Left lung (tissue), 10 donors: Measurements from ENCODE around the gene WDR46. TPM values are rescaled to one million over a fixed set of nuclear protein-coding genes. Genes with fewer than 3 reads are reported as not detected.
A peak's percentile ranks its signal among the peaks of the same experiment; 100 is the strongest.

ENCODE experiments used
- ATAC-seq: fragments of 200-7000 bp; cut with Tn5 transposase; one replicate; pipeline ENCODE4 v1.9.1; 2020; ENCODE audit warnings: moderate library complexity
- DNase-seq, 4 donors: peaks; one replicate each; pipeline ENCODE4 v3.0.0-alpha.2; 2013 to 2020
- H3K27ac ChIP-seq, 2 donors: fragments of 200-600 bp; sonication (generic) in 1 of 2; one replicate each; pipeline versions ENCODE4 v1.5.0 to v1.8.0; 2020 to 2021
- H3K27me3 ChIP-seq, 2 donors: fragments of 200-600 bp; sonication (generic) in 1 of 2; one replicate each; pipeline versions ENCODE4 v1.5.0 to v1.8.0; 2020 to 2021
- H3K36me3 ChIP-seq, 2 donors: fragments of 200-600 bp; sonication (generic) in 1 of 2; one replicate each; pipeline versions ENCODE4 v1.5.0 to v1.8.0; 2020 to 2021
- H3K4me1 ChIP-seq, 2 donors: fragments of 200-600 bp; one replicate each; pipeline ENCODE4 v1.8.0; 2021
- H3K4me3 ChIP-seq, 2 donors: fragments of 200-600 bp; sonication (generic) in 1 of 2; one replicate each; pipeline versions ENCODE4 v1.5.0 to v1.8.0; 2020 to 2021; ENCODE audit warnings: mild to moderate bottlenecking in 1 of 2
- H3K9me3 ChIP-seq, 2 donors: fragments of 200-600 bp; sonication (generic) in 1 of 2; one replicate each; pipeline versions ENCODE4 v1.5.0 to v1.8.0; 2020 to 2021
- intact Hi-C, 2 donors: fragments of 100-400 bp; cut with DNase I; formaldehyde crosslinking; loops; one replicate each; pipeline versions ENCODE4 v1.11.2 to v1.14.2; 2022
- polyA plus RNA-seq, 6 donors: library from polyadenylated mRNA; unstranded; fragments of 120-200 nt; gene quantifications; one replicate each; pipeline ENCODE4 v1.2.1, GENCODE V29; 2013; ENCODE audit not compliant: insufficient read length in 6 of 6
- total RNA-seq, 2 donors: library from RNA; stranded (reverse); fragmentation: NEBNext Ultra II Directional; extraction: Animal tissue kit (Norgen Biotek cat#: 25700); gene quantifications; one replicate each; pipeline ENCODE4 v1.2.1, GENCODE V29; 2021
- TF ChIP-seq, protein P1 (sequence below), 2 donors: fragments of 200-600 bp; sonication (generic) in 1 of 2; IDR thresholded peaks; one replicate each; pipeline versions ENCODE4 v1.5.0 to v1.8.0; 2021; ENCODE audit warnings: antibody characterized with exemption in 2 of 2
- donor health status: DM: no; HTN: yes; CAD: no.
- donor health status: DM: no; HTN: no; CAD: no.

The WDR46 gene
- total and polyA plus RNA-seq, 8 donors = 26.6 to 89.8 (median 64.2) TPM

DNA sequence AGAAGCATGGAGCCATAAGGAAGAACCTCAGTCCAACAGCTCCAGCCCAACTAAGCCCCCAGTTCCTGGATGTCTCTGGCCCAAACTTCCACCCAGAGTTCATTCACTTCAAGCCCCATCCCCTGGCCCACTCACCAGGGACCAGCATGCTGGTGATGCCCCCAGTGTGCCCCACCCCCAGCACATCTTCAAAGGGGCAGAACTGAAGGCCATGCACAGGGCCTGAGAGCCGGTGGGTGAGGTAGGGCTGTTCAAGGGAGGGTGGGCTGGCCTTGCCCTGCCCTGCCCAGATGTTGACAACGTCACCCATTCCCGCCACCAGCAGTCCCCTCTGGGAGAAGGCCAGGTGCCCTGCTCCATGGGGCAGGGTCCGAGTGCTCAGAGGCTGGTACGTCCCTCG is 8.5 kb downstream of the WDR46 start:
- H3K27me3 ChIP-seq = no peaks in the 10 kb centered on the region
- H3K4me3 ChIP-seq = no peak overlapping the region
- TF ChIP-seq, protein P1, sequence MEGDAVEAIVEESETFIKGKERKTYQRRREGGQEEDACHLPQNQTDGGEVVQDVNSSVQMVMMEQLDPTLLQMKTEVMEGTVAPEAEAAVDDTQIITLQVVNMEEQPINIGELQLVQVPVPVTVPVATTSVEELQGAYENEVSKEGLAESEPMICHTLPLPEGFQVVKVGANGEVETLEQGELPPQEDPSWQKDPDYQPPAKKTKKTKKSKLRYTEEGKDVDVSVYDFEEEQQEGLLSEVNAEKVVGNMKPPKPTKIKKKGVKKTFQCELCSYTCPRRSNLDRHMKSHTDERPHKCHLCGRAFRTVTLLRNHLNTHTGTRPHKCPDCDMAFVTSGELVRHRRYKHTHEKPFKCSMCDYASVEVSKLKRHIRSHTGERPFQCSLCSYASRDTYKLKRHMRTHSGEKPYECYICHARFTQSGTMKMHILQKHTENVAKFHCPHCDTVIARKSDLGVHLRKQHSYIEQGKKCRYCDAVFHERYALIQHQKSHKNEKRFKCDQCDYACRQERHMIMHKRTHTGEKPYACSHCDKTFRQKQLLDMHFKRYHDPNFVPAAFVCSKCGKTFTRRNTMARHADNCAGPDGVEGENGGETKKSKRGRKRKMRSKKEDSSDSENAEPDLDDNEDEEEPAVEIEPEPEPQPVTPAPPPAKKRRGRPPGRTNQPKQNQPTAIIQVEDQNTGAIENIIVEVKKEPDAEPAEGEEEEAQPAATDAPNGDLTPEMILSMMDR (IDR thresholded peaks at IDR 0.05) = no peak
- intact Hi-C loops = no loop called here
- no peaks in the 10 kb centered on the region for H3K9me3 ChIP-seq
- DNase-seq (no peak), ATAC-seq (no peak)
- H3K36me3 ChIP-seq = peaks cover 0 to 89% of the 10 kb centered on the region in 2 donors
- no peak overlapping the region for H3K27ac ChIP-seq
- peaks cover 5 to 44% of the 10 kb centered on the region in 2 donors for H3K4me1 ChIP-seq

DNA sequence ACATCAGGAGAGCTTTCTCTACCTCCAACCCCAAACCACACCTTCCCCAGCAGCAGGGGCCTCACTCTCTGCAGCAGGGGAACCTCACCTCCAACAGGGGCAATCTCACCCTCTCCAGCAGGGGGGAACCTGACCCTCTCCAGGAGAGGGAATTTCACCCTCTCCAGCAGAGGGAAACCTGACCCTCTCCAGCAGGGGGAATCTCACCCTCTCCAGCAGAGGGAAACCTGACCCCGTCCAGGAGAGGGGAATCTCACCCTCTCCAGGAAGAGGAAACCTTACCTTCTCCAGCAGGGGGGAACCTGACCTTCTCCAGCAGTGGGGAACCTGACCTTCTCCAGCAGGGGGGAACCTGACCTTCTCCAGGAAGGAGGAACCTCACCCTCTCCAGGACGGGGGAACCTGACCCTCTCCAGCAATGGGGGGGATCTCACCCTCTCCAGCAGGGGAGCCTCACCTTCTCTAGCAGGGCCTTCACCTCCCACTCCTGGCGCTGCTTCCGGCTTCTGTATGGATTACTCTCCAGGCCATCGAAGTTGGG is 9.0 kb downstream of the WDR46 start:
- H3K27me3 ChIP-seq = no peaks in the 10 kb centered on the region
- peaks cover 0 to 89% of the 10 kb centered on the region in 2 donors for H3K36me3 ChIP-seq
- H3K9me3 ChIP-seq = no peaks in the 10 kb centered on the region
- intact Hi-C loops = no loop called here
- TF ChIP-seq, protein P1 (IDR thresholded peaks at IDR 0.05) = no peak
- no peak for ATAC-seq
- no peak overlapping the region for H3K4me3 ChIP-seq
- H3K4me1 ChIP-seq = peaks cover 9 to 49% of the 10 kb centered on the region in 2 donors
- peak in 1 of 4 donors; percentile 21 for DNase-seq
- H3K27ac ChIP-seq = peak overlapping the region in 1 of 2 donors; percentile 6

DNA sequence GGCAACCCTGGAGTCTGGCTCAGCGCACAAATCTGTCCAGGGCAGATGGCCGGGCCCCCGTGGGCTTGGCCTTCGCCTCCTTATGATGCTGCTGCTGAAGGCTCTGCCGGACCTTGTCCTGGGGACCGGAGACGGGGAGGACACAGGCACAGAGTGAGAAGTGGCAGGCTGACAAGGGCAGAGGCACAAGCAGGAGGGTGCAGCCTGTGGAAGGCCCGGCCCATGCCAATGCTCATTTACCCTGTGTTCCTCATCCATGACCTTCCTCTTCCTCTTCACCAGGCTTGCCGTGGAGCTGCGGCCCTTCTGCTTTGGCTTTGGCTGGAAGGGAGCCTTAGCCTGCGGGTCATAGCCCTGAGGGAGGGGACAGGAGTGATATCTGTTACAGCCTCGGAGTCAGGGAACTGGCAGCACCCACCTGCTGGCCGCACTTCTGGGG is 9.8 kb downstream of the WDR46 start:
- Histone ChIP-seq H3K9me3 (no peaks in the 10 kb centered on the region), H3K27me3 (no peaks in the 10 kb centered on the region), H3K27ac (peak overlapping the region in 1 of 2 donors; percentile 6), H3K36me3 (peaks cover 0 to 89% of the 10 kb centered on the region in 2 donors), H3K4me3 (no peak overlapping the region), H3K4me1 (peaks cover 17 to 57% of the 10 kb centered on the region in 2 donors)
- no peak for ATAC-seq
- TF ChIP-seq, protein P1 (IDR thresholded peaks at IDR 0.05) = no peak
- no peak for DNase-seq
- intact Hi-C loops = no loop called here

DNA sequence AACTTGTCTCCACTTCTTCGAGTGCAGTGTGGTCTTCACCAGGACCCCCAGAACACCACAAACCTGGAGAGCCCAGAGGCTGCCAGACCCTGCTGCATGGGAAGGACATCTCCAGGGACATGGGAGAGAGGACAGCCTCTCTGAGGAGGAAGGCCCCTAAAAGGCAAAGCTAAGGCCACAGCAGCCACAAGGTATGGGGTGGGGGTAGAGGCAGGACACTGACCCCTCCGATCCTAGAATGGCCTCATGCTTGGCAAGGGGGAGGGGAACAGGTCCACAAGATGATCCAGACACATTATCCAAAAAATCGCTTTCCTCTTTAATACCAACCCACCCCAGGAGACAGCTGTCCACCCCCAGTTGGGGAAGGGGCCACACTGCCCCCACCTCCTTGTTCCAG is 10.2 kb downstream of the WDR46 start:
- no peaks in the 10 kb centered on the region for H3K27me3 ChIP-seq
- H3K27ac ChIP-seq = peak overlapping the region in 1 of 2 donors; percentile 6
- DNase-seq (no peak), ATAC-seq (no peak)
- peaks cover 22 to 61% of the 10 kb centered on the region in 2 donors for H3K4me1 ChIP-seq
- no peak overlapping the region for H3K4me3 ChIP-seq
- H3K9me3 ChIP-seq = no peaks in the 10 kb centered on the region
- peaks cover 0 to 89% of the 10 kb centered on the region in 2 donors for H3K36me3 ChIP-seq
- intact Hi-C loops = no loop called here
- TF ChIP-seq, protein P1 (IDR thresholded peaks at IDR 0.05) = no peak

DNA sequence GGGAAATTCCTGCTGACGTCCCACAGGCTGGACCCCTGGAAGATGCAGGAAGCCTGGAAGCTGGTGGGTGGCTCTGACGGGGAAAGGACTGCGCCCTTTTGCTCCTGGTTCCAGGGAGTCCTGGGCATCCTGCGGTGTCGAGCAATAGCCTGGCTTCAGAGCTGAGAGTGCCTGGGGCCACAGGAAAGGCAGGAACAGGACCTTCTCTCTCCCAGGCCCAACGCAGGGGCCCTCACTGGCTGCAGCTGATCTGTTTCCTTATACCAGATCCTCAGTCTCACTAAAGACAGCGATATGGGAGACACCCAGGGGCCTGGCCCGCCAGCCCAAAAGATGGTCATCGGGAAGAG is 10.7 kb downstream of the WDR46 start:
- Histone ChIP-seq H3K9me3 (no peaks in the 10 kb centered on the region), H3K27me3 (no peaks in the 10 kb centered on the region), H3K36me3 (peaks cover 0 to 89% of the 10 kb centered on the region in 2 donors), H3K27ac (peak overlapping the region in 1 of 2 donors; percentile 98), H3K4me3 (peak overlapping the region in 1 of 2 donors; percentile 72), H3K4me1 (peaks cover 26 to 66% of the 10 kb centered on the region in 2 donors)
- no peak for ATAC-seq
- TF ChIP-seq, protein P1 (IDR thresholded peaks at IDR 0.05) = no peak
- intact Hi-C loops = no loop called here
- no peak for DNase-seq
